Motor neuron (in vitro differentiated cells): Measurements from ENCODE around the gene CHAD. TPM values are rescaled to one million over a fixed set of nuclear protein-coding genes. Genes with fewer than 3 reads are reported as not detected.
A peak's percentile ranks its signal among the peaks of the same experiment; 100 is the strongest.

Experiments
- ATAC-seq, 8 experiments: fragments of 200-7000 bp; cut with Tn5 transposase; replicated peaks in 6 of 8; 2 replicates each; pipeline ENCODE4 v1.8.0; 2021; ENCODE audit warnings: mild to moderate bottlenecking in 8 of 8, moderate library complexity in 8 of 8
- H3K27ac ChIP-seq, 2 donors: fragments of 250-450 bp; sonication (Bioruptor Pico); 2 replicates each; pipeline ENCODE4 v1.9.0; 2021; ENCODE audit warnings: antibody characterized with exemption in 2 of 2, mild to moderate bottlenecking in 2 of 2, moderate library complexity in 1 of 2
- H3K4me1 ChIP-seq, 2 donors: fragments of 250-450 bp; sonication (Bioruptor Pico); replicated peaks in 1 of 2; 2 replicates each; pipeline ENCODE4 v1.6.1; 2021; ENCODE audit warnings: antibody characterized with exemption in 2 of 2, mild to moderate bottlenecking in 2 of 2, moderate library complexity in 1 of 2
- H3K4me3 ChIP-seq, 5 donors: fragments of 250-450 bp; sonication (Bioruptor Pico); 2 replicates each; pipeline ENCODE4 v1.9.0; 2021; ENCODE audit warnings: antibody characterized with exemption in 5 of 5, mild to moderate bottlenecking in 5 of 5, moderate library complexity in 4 of 5
- WGBS, 10 experiments: fragments of 450-650 bp; shearing (Covaris generic); methylation state at CpG; one replicate each; pipeline ENCODE4 v1.0.0; 2022; 5-methylcytosine and 5-hydroxymethylcytosine counted together
- in situ Hi-C, 9 experiments: fragments of 400-800 bp; cut with MboI; loops; one replicate each; pipeline ENCODE4 v1.15.0; 2021; ENCODE audit warnings: low sequenced_read_pairs in 9 of 9, low pct_unique_long_range_greater_than_20kb in 2 of 9; ENCODE audit not compliant: unreplicated experiment in 9 of 9
- total RNA-seq, 8 experiments: library from RNA; unstranded; fragments of 300-600 nt; gene quantifications; 2 replicates each; pipeline versions ENCODE4 v1.2.3 to v1.2.4, GENCODE V29; 2022

The CHAD gene
- total RNA-seq, 8 experiments from 2014 or later = 0.11 to 3.0 (median 0.66) TPM

DNA sequence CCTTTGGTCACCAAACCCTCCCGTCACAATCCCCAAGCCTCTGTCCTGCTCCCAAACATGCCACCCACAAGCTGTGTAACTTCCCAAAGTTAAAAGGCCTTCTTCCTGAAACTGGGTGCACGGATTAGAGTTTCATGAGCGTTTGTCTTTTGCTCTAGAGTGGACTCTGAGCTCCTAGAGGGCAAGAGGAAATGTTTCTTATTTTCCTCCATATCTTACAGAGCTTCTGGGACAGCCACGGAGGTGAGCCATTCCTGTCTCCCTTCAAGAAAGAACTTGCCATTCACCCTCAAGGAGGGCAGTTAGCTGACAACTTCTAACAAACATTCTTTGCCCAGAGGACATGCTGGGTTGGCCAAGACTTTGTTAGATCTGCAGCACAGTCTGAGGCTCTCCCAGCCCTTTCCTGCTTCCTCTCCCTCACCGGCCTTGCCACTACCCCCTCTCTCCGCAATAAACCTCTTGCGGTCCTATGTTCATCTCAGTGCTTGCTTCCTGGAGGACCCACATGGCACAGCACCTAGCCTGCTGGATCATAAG lies 37.0 kb upstream of the CHAD start:
- Histone ChIP-seq H3K4me3 (no peak overlapping the region), H3K4me1 (peaks cover 11 to 17% of the 10 kb centered on the region in 2 donors), H3K27ac (no peak overlapping the region)
- no peak for ATAC-seq
- 25 to 100% (median 74%) methylated on average over 1 to 7 of the region's 7 CpGs; no CpG with 5 or more reads in 3 of the 10 experiments for WGBS, 10 experiments
- in situ Hi-C loops = no loop called here

- in situ Hi-C loops = no loop called here
- WGBS, 10 experiments = 50 to 100% (median 85%) methylated on average over 1 to 5 of the region's 9 CpGs; no CpG with 5 or more reads in 2 of the 10 experiments
- H3K4me1 ChIP-seq = peaks cover 5 to 11% of the 10 kb centered on the region in 2 donors
- ATAC-seq = no peak
- H3K27ac ChIP-seq = no peak overlapping the region
- no peak overlapping the region for H3K4me3 ChIP-seq
Observed at GRCh38 chr17:50502301-50502990, 33.8 kb upstream of the CHAD start.

DNA sequence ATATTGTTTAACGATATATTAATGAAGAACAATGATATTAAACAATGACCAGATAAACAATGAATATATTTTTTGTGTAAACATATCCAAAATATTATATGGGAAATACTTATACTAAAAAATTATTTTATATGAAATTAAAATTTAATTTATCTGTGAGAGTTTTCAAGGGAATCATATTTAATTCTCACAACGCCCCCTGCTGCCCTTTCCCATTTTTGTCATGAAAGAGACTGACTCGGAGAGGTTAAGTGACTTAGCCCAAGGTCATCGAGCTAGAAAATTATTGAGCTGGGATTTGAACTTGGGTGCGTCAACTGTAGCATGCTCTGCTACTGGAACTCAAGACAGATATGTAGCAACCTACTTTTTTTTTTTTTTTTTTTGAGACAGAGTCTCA lies 32.4 kb upstream of the CHAD start:
- WGBS, 10 experiments = 23 to 100% (median 39%) methylated on average over 1 to 5 of the region's 5 CpGs; no CpG with 5 or more reads in 1 of the 10 experiments
- in situ Hi-C loops = no loop called here
- Histone ChIP-seq H3K4me3 (no peak overlapping the region), H3K4me1 (peaks cover 5 to 11% of the 10 kb centered on the region in 2 donors), H3K27ac (no peak overlapping the region)
- ATAC-seq = no peak

DNA sequence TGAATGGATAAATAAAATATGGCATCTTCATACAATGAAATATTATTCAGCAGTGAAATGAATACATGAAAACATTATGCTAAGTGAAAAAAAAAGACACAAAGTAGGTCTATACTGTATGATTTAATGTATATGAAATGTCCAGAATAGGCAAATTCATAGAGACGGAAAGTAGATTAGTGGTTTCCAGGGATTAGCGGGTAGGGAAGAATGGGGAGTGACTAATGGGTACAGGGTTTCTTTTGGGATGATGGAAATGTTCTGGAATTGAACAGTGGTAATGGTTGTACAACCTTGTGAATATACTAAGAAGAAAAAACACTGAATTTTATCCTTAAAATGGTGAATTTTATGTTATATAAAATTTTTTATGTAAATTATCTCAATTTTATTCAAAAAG lies 31.0 kb upstream of the CHAD start:
- in situ Hi-C loops = no loop called here
- WGBS, 10 experiments = 30 to 100% (median 93%) methylated on average over 1 to 2 of the region's 2 CpGs
- H3K4me3 ChIP-seq = no peak overlapping the region
- ATAC-seq = peak in 1 of 8 experiments; percentile 45
- H3K4me1 ChIP-seq = peaks cover 5 to 11% of the 10 kb centered on the region in 2 donors
- H3K27ac ChIP-seq = no peak overlapping the region

- ATAC-seq = peak in 1 of 8 experiments; percentile 12
- H3K27ac ChIP-seq = no peak overlapping the region
- in situ Hi-C loops = no loop called here
- no peak overlapping the region for H3K4me3 ChIP-seq
- peaks cover 1 to 11% of the 10 kb centered on the region in 2 donors for H3K4me1 ChIP-seq
Observed at GRCh38 chr17:50499270-50499669, 30.6 kb upstream of the CHAD start.

- WGBS, 10 experiments = 56 to 100% (median 82%) methylated on average over 1 to 2 of the region's 7 CpGs; no CpG with 5 or more reads in 3 of the 10 experiments
- no peak overlapping the region for H3K27ac ChIP-seq
- H3K4me3 ChIP-seq = no peak overlapping the region
- in situ Hi-C loops = no loop called here
- peaks cover 0 to 6% of the 10 kb centered on the region in 2 donors for H3K4me1 ChIP-seq
- peak in 1 of 8 experiments; percentile 33 for ATAC-seq
Observed at GRCh38 chr17:50498021-50498874, 29.6 kb upstream of the CHAD start.

- no peak for ATAC-seq
- 64 to 100% (median 83%) methylated on average over 1 to 8 of the region's 8 CpGs; no CpG with 5 or more reads in 1 of the 10 experiments for WGBS, 10 experiments
- Histone ChIP-seq H3K4me1 (peaks cover 0 to 6% of the 10 kb centered on the region in 2 donors), H3K27ac (no peak overlapping the region), H3K4me3 (no peak overlapping the region)
- in situ Hi-C loops = no loop called here
Observed at GRCh38 chr17:50495918-50496317, 27.2 kb upstream of the CHAD start.

DNA sequence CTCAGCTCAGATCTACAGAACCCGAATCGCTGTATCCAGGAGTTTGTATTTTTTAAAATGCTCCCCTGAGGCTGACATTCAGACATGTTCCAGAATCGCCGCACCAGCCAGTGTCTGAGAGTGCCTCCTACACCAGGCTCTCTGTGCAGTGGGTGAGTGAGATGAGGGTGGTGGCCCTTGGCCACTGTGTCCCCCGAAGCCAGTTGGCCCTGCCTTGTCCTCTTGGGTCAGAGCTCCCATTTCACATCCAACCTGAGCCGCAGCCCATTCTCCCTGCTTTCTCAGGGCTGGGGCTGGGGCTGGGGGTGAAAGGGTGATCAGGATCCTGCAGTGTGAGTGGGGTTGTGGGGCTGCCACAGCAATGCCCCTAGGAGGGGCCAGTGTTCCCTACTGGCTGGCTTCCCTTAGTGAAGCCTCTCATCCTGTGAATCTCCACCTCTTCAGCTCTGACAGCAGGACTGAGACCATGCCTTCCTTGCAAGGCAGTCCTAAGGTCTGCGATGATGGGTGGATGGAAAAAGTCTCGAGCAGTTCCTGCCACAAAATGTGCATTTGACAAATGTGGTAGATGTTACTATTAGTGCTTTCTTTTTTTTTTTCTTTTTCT lies 26.6 kb upstream of the CHAD start:
- ATAC-seq = no peak
- in situ Hi-C loops = no loop called here
- 31 to 100% (median 82%) methylated on average over 2 to 4 of the region's 8 CpGs; no CpG with 5 or more reads in 3 of the 10 experiments for WGBS, 10 experiments
- Histone ChIP-seq H3K27ac (no peak overlapping the region), H3K4me3 (no peak overlapping the region), H3K4me1 (peaks cover 0 to 6% of the 10 kb centered on the region in 2 donors)

GRCh38 chr17:50493744-50494143 lies 25.1 kb upstream of the CHAD start:
- in situ Hi-C loops = no loop called here
- 29 to 80% (median 53%) methylated on average over 1 to 3 of the region's 3 CpGs for WGBS, 10 experiments

GRCh38 chr17:50492214-50492613 lies 23.5 kb upstream of the CHAD start:
- Histone ChIP-seq H3K27ac (no peak overlapping the region), H3K4me3 (no peak overlapping the region), H3K4me1 (peaks cover 0 to 6% of the 10 kb centered on the region in 2 donors)
- WGBS, 10 experiments = 0 to 100% (median 75%) methylated on average over 1 to 8 of the region's 8 CpGs; no CpG with 5 or more reads in 5 of the 10 experiments
- ATAC-seq = peak in 3 of 8 experiments; percentile 38 to 90 (median 66)
- in situ Hi-C loops = no loop called here

More at GRCh38 chr17:50493744-50494143, 25.1 kb upstream of the CHAD start:
- Histone ChIP-seq H3K4me3 (no peak overlapping the region), H3K27ac (no peak overlapping the region), H3K4me1 (peaks cover 0 to 6% of the 10 kb centered on the region in 2 donors)
- ATAC-seq = no peak

GRCh38 chr17:50491505-50491904 lies 22.8 kb upstream of the CHAD start:
- Histone ChIP-seq H3K4me1 (peaks cover 0 to 6% of the 10 kb centered on the region in 2 donors), H3K4me3 (no peak overlapping the region), H3K27ac (no peak overlapping the region)
- in situ Hi-C loops = no loop called here
- ATAC-seq = peak in 4 of 8 experiments; percentile 35 to 64 (median 46)
- 0 to 78% (median 27%) methylated on average over 1 of the region's 1 CpG; no CpG with 5 or more reads in 1 of the 10 experiments for WGBS, 10 experiments

DNA sequence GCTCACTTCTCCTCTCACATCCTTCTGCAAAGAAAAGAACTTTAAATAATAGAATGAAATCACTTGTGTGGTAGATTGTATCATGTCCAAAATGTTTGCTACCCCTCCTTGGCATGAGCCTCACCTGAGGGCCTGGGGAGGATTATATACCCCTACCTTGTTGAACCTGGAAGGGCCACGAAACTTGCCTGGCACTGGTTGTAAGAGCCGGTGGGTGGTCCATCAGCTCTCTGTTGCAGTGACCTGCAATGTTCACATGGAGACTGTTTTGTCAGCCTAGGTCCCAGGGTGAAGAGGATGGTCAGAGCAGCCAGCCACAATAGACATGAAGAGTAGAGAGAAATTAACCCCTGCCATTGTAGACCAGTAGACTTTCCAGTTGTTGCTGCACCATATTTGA lies 20.2 kb upstream of the CHAD start:
- in situ Hi-C loops = no loop called here
- H3K4me3 ChIP-seq = no peak overlapping the region
- H3K4me1 ChIP-seq = peaks cover 0 to 6% of the 10 kb centered on the region in 2 donors
- no peak for ATAC-seq
- 40 to 100% (median 91%) methylated on average over 1 to 2 of the region's 2 CpGs; no CpG with 5 or more reads in 6 of the 10 experiments for WGBS, 10 experiments
- H3K27ac ChIP-seq = no peak overlapping the region
